Trophoblast cell (in vitro differentiated cells and primary cell): ENCODE measurements around the gene MAN1A1.
"Not testable (repeated sequence)": the region's sequence is repeated elsewhere in the genome, so short reads cannot be mapped to it uniquely, and the experiment has no call there.

ENCODE experiments used
- DNase-seq, 2 donors: peaks; one replicate each; pipeline ENCODE4 v3.0.0-alpha.2; 2016
- H2AFZ ChIP-seq: 2 replicates; pipeline ENCODE4 v1.6.1; 2013; ENCODE audit warnings: low read length, moderate library complexity, mild to moderate bottlenecking; ENCODE audit not compliant: insufficient read depth, poor library complexity
- H2AK5ac ChIP-seq: 2 replicates; pipeline ENCODE4 v1.6.1; 2013; ENCODE audit warnings: mild to moderate bottlenecking, low read length
- H2BK120ac ChIP-seq: 2 replicates; pipeline ENCODE4 v1.6.1; 2013; ENCODE audit warnings: low read length, mild to moderate bottlenecking, moderate library complexity; ENCODE audit not compliant: insufficient read depth, poor library complexity
- H2BK12ac ChIP-seq: 2 replicates; pipeline ENCODE4 v1.6.1; 2013; ENCODE audit warnings: mild to moderate bottlenecking, low read length, moderate library complexity
- H2BK5ac ChIP-seq: 2 replicates; pipeline ENCODE4 v1.6.1; 2013; ENCODE audit warnings: low read length, low read depth, moderate library complexity, mild to moderate bottlenecking; ENCODE audit not compliant: poor library complexity
- H3K14ac ChIP-seq: 2 replicates; pipeline ENCODE4 v1.6.1; 2013; ENCODE audit warnings: mild to moderate bottlenecking, low read length
- H3K18ac ChIP-seq: 2 replicates; pipeline ENCODE4 v1.6.1; 2013; ENCODE audit warnings: mild to moderate bottlenecking, low read length
- H3K23ac ChIP-seq: 2 replicates; pipeline ENCODE4 v1.6.1; 2013; ENCODE audit warnings: low read length
- H3K27ac ChIP-seq: 2 replicates; pipeline ENCODE4 v1.5.1; 2013; ENCODE audit warnings: low read depth, mild to moderate bottlenecking, inconsistent platforms, low read length, moderate library complexity
- H3K27me3 ChIP-seq: 2 replicates; pipeline ENCODE4 v1.6.1; 2013; ENCODE audit warnings: inconsistent platforms, mild to moderate bottlenecking, low read length, moderate library complexity; ENCODE audit not compliant: insufficient read depth
- H3K36me3 ChIP-seq, 2 experiments: 1 replicate in 1 of 2; 2 replicates in 1 of 2; pipeline ENCODE4 v1.6.1; 2013; ENCODE audit warnings: low read length in 2 of 2, mild to moderate bottlenecking in 2 of 2, moderate library complexity in 1 of 2; ENCODE audit not compliant: insufficient read depth in 2 of 2, control insufficient read depth in 1 of 2
- H3K4ac ChIP-seq: 2 replicates; pipeline ENCODE4 v1.6.1; 2013; ENCODE audit warnings: low read depth, mild to moderate bottlenecking, low read length, moderate library complexity
- H3K4me1 ChIP-seq, 2 experiments: 1 replicate in 1 of 2; 2 replicates in 1 of 2; pipeline ENCODE4 v1.6.1; 2013; ENCODE audit warnings: low read length in 2 of 2, mild to moderate bottlenecking in 2 of 2, moderate library complexity in 1 of 2; ENCODE audit not compliant: insufficient read depth in 2 of 2, control insufficient read depth in 1 of 2
- H3K4me2 ChIP-seq: 2 replicates; pipeline ENCODE4 v1.6.1; 2013; ENCODE audit warnings: inconsistent platforms, mild to moderate bottlenecking, low read length, moderate library complexity
- H3K4me3 ChIP-seq: 2 replicates; pipeline ENCODE4 v1.5.1; 2013; ENCODE audit warnings: mild to moderate bottlenecking, low read depth, low read length, inconsistent platforms
- H3K79me1 ChIP-seq: one replicate; pipeline ENCODE4 v1.6.1; 2013; ENCODE audit warnings: low read length
- H3K79me2 ChIP-seq: 2 replicates; pipeline ENCODE4 v1.6.1; 2013; ENCODE audit warnings: low read length, mild to moderate bottlenecking; ENCODE audit not compliant: control insufficient read depth, insufficient read depth, poor library complexity
- H3K9ac ChIP-seq: 2 replicates; pipeline ENCODE4 v1.6.1; 2013; ENCODE audit warnings: mild to moderate bottlenecking, low read length
- H3K9me3 ChIP-seq: 2 replicates; pipeline ENCODE4 v1.6.1; 2013; ENCODE audit warnings: low read depth, mild to moderate bottlenecking, control low read depth, inconsistent platforms, low read length; ENCODE audit not compliant: insufficient read depth
- H4K12ac ChIP-seq: 2 replicates; pipeline ENCODE4 v1.6.1; 2013; ENCODE audit warnings: low read depth, mild to moderate bottlenecking, low read length, moderate library complexity
- H4K8ac ChIP-seq: 2 replicates; pipeline ENCODE4 v1.6.1; 2013; ENCODE audit warnings: low read depth, mild to moderate bottlenecking, low read length, moderate library complexity
- H4K91ac ChIP-seq: one replicate; pipeline ENCODE4 v1.6.1; 2013; ENCODE audit warnings: low read depth, mild to moderate bottlenecking, low read length, moderate library complexity
- WGBS: extraction: QIAGEN DNeasy Blood & Tissue Kit; methylation state at CpG from one replicate; pipeline ENCODE4 v1.1.7; 2013; ENCODE audit warnings: missing lambda C conversion rate; ENCODE audit not compliant: insufficient read length, insufficient coverage; ENCODE audit errors: extremely low coverage; 5-methylcytosine and 5-hydroxymethylcytosine counted together

MAN1A1 gene

DNA sequence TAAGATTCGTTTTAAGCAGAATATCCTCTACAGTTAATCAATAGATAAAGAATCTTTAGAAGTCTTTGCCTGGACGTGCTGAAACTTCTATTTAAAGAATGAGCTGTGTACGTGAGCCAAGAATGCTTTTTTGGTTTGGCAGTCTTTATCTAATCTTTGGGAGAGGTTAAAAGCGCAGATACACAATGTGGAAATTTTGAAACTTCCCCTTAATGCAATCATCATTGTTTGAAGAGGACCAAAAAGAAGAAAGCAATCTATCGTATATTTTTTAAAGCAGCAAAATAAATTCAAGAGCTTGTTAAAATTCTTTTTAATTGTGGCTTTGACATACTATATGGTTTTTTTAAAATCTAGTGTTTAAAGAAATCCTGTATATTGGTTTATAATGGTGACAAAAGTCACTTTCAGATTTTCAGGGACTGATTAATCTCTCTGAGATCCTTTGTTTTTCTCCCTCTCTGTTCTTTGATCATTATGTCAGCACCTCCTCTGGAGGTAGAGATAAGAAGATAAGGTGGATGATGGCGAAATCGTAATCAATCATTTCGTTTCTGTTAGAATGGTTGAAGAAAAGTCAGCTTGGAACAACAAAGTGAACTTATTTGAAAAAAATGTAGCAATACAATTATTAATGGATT lies 179.0 kb downstream of the MAN1A1 start:
- no peak overlapping the region for H2AFZ ChIP-seq
- H3K27me3 ChIP-seq: no peaks in the 10 kb centered on the region
- no peaks in the 10 kb centered on the region for H3K36me3 ChIP-seq
- no peaks in the 10 kb centered on the region for H3K79me2 ChIP-seq
- no peak overlapping the region for H3K4me2 ChIP-seq
- DNase-seq: peak in 1 of 2 donors; percentile 72
- H3K79me1 ChIP-seq: peaks cover 2% of the 10 kb centered on the region
- H3K27ac ChIP-seq: no peak overlapping the region
- H3K4me3 ChIP-seq: no peak overlapping the region
- H3K23ac ChIP-seq: no peak overlapping the region
- no peak overlapping the region for H3K9ac ChIP-seq
- no peak overlapping the region for H4K12ac ChIP-seq
- no peaks in the 10 kb centered on the region for H3K9me3 ChIP-seq
- H2BK12ac ChIP-seq: no peak overlapping the region
- no peak overlapping the region for H2BK120ac ChIP-seq
- no peak overlapping the region for H3K18ac ChIP-seq
- no peak overlapping the region for H2BK5ac ChIP-seq
- 100% methylated on average over 3 of the region's 8 CpGs for WGBS
- no peak overlapping the region for H4K91ac ChIP-seq
- H3K4ac ChIP-seq: no peak overlapping the region
- H2AK5ac ChIP-seq: no peak overlapping the region
- H4K8ac ChIP-seq: no peak overlapping the region
- peaks cover 2 to 3% of the 10 kb centered on the region in 2 experiments for H3K4me1 ChIP-seq
- H3K14ac ChIP-seq: no peak overlapping the region

DNA sequence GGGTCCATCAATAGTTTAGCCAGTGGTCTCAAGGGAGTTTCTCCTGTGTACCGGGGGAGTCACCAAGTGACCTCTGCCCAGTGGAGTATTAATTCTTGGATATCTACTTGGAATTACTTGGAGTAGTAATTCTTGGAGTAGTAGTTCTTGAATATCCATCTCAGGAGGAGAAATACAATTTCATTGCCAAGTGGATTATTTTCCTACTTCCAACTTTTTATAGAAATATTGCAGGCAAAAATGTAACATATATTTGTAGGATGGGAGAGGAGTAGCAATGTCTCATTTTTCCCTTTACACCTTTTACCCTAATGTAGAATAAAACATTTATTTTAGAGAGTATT lies 179.5 kb downstream of the MAN1A1 start:
- no peak overlapping the region for H2BK12ac ChIP-seq
- H2BK5ac ChIP-seq: no peak overlapping the region
- peaks cover 2 to 3% of the 10 kb centered on the region in 2 experiments for H3K4me1 ChIP-seq
- H3K4ac ChIP-seq: no peak overlapping the region
- no peak overlapping the region for H4K91ac ChIP-seq
- no peak overlapping the region for H3K23ac ChIP-seq
- no peak overlapping the region for H2BK120ac ChIP-seq
- H3K18ac ChIP-seq: no peak overlapping the region
- H3K79me2 ChIP-seq: no peaks in the 10 kb centered on the region
- no peak overlapping the region for H4K8ac ChIP-seq
- H3K36me3 ChIP-seq: no peaks in the 10 kb centered on the region
- H3K79me1 ChIP-seq: peaks cover 2% of the 10 kb centered on the region
- no peak overlapping the region for H4K12ac ChIP-seq
- no CpG with 5 or more reads among the region's 1 CpG for WGBS
- no peak overlapping the region for H3K4me2 ChIP-seq
- H3K9me3 ChIP-seq: no peaks in the 10 kb centered on the region
- DNase-seq: no peak
- H2AK5ac ChIP-seq: no peak overlapping the region
- H3K4me3 ChIP-seq: no peak overlapping the region
- H3K14ac ChIP-seq: no peak overlapping the region
- H2AFZ ChIP-seq: no peak overlapping the region
- H3K27ac ChIP-seq: no peak overlapping the region
- H3K9ac ChIP-seq: no peak overlapping the region
- H3K27me3 ChIP-seq: no peaks in the 10 kb centered on the region

DNA sequence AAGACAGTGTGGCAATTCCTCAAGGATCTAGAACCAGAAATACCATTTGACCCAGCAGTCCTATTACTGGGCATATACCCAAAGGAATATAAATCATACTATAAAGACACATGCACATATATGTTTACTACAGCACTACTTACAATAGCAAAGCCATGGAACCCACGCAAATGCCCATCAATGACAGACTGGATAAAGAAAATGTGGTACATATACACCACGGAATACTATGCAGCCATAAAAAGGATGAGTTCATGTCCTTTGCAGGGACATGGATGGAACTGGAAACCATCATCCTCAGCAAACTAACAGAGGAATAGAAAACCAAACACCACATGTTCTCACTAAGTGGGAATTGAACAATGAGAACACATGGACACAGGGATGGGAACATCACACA lies 180.2 kb downstream of the MAN1A1 start:
- H3K36me3 ChIP-seq, H3K27ac ChIP-seq, H4K12ac ChIP-seq, H2AK5ac ChIP-seq, H3K14ac ChIP-seq, DNase-seq, H3K4me1 ChIP-seq, H3K4ac ChIP-seq, H3K79me1 ChIP-seq, H3K9ac ChIP-seq, H3K9me3 ChIP-seq, H4K8ac ChIP-seq, H3K79me2 ChIP-seq, H2BK12ac ChIP-seq, H3K23ac ChIP-seq, H3K18ac ChIP-seq, H2BK120ac ChIP-seq, H3K27me3 ChIP-seq, H3K4me2 ChIP-seq, H2BK5ac ChIP-seq, H2AFZ ChIP-seq, H4K91ac ChIP-seq, H3K4me3 ChIP-seq: not testable (repeated sequence)
- WGBS: no CpG with 5 or more reads among the region's 2 CpGs

DNA sequence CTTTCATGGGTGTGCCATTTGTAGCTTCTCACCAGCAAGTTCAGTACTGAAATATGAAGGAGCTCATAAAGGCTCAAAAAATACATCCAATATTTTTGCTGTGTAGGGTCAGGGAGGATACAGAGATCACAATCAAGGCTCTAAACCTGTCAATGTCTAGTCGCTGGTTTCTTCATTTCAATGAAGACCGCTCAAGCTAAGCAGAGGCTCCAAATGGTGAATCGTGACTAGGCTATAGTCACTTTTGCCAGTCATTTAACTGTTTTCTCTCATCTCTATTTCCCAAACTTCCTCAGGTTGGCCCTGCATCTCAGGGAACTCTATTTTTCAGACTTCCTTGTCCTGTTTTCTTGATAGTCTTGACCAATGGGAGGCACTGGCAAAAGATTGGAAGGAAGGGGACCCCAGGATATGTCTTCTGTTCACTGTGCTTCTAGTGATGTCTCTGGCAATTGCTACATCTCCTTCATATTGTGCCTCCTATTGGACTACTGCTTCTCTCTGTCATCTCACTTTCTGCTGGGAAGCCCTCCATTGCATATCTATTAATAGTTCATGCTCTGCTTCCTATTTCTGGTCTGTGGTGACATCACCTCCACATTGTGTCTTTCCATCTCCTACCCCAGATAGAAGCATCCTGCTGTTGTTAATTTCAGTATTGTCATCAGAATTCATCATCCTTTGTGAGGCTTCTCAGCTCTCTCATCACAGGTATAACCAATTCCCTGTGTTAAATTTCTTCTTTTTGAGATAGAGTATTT lies 183.4 kb downstream of the MAN1A1 start:
- no peak overlapping the region for H3K4ac ChIP-seq
- no peak for DNase-seq
- H2AK5ac ChIP-seq: no peak overlapping the region

More for the DNA sequence above, 183.4 kb downstream of the MAN1A1 start:
- Histone ChIP-seq H3K4me2 (no peak overlapping the region), H3K18ac (no peak overlapping the region), H3K27ac (no peak overlapping the region), H2BK5ac (no peak overlapping the region), H3K4me1 (peaks cover 0 to 2% of the 10 kb centered on the region in 2 experiments), H3K9ac (no peak overlapping the region), H3K79me1 (no peaks in the 10 kb centered on the region), H3K9me3 (no peaks in the 10 kb centered on the region), H4K91ac (no peak overlapping the region), H3K23ac (no peak overlapping the region), H3K27me3 (no peaks in the 10 kb centered on the region), H4K12ac (no peak overlapping the region), H2BK12ac (no peak overlapping the region), H3K79me2 (no peaks in the 10 kb centered on the region), H4K8ac (no peak overlapping the region), H2AFZ (no peak overlapping the region), H2BK120ac (no peak overlapping the region), H3K4me3 (no peak overlapping the region), H3K14ac (no peak overlapping the region), H3K36me3 (no peaks in the 10 kb centered on the region)
- WGBS: no CpG with 5 or more reads among the region's 3 CpGs
